PC-9 (cell line): ENCODE results near the gene UBE2E2. TPM values are rescaled to one million over a fixed set of nuclear protein-coding genes. Genes with fewer than 3 reads are reported as not detected.

Source experiments
- BruUV-seq: library from RNA; stranded (reverse); fragments of 400-500 nt; replicated peaks from 2 replicates; lab custom pipeline; 2021; lab: Mats Ljungman, UMichigan
- CTCF ChIA-PET: fragments of 300-600 bp; sonication (Branson Sonifier 250); formaldehyde crosslinking; loops from one replicate; lab custom pipeline; 2022; ENCODE audit warnings: antibody characterized with exemption; lab: Charles Lee
- POLR2A ChIA-PET: fragments of 300-600 bp; sonication (Branson Sonifier 250); formaldehyde crosslinking; loops from one replicate; lab custom pipeline; 2022; ENCODE audit warnings: antibody characterized with exemption; ENCODE audit not compliant: unreplicated experiment; lab: Charles Lee
- DNase-seq, 2 experiments: peaks; one replicate each; pipeline versions ENCODE4 v3.0.0 to v3.0.0-alpha.2; 2015 to 2022; ENCODE audit warnings: mixed read lengths in 1 of 2
- H2AFZ ChIP-seq: fragments of 200-600 bp; sonication (generic); 2 replicates; pipeline ENCODE4 v1.8.1; 2017; ENCODE audit warnings: antibody characterized with exemption
- H3F3A ChIP-seq: fragments of 200-600 bp; sonication (generic); 2 replicates; pipeline ENCODE4 v1.8.1; 2017; ENCODE audit warnings: antibody characterized with exemption, mild to moderate bottlenecking, low read depth; ENCODE audit not compliant: insufficient read depth
- H3K27ac ChIP-seq: fragments of 200-600 bp; sonication (generic); 2 replicates; pipeline ENCODE4 v1.6.1; 2016; ENCODE audit warnings: mixed run types
- H3K27me3 ChIP-seq: fragments of 200-600 bp; sonication (generic); 2 replicates; pipeline ENCODE4 v1.6.1; 2016; ENCODE audit warnings: low read depth, mixed run types; ENCODE audit not compliant: insufficient read depth
- H3K36me3 ChIP-seq: fragments of 200-600 bp; sonication (generic); 2 replicates; pipeline ENCODE4 v1.6.1; 2016; ENCODE audit warnings: low read depth, mixed run types
- H3K4me1 ChIP-seq: fragments of 200-600 bp; sonication (generic); replicated peaks from 2 replicates; pipeline ENCODE4 v1.6.1; 2016; ENCODE audit warnings: mixed run types; ENCODE audit not compliant: insufficient read depth
- H3K4me2 ChIP-seq: fragments of 200-600 bp; sonication (generic); 2 replicates; pipeline ENCODE4 v1.6.1; 2017; ENCODE audit warnings: mixed run types
- H3K4me3 ChIP-seq: fragments of 200-600 bp; sonication (generic); 2 replicates; pipeline ENCODE4 v1.6.1; 2016; ENCODE audit warnings: mixed run types
- H3K79me2 ChIP-seq: fragments of 200-600 bp; sonication (generic); 2 replicates; pipeline ENCODE4 v1.6.1; 2017; ENCODE audit warnings: low read depth, mixed run types
- H3K9me2 ChIP-seq: fragments of 200-600 bp; sonication (generic); 2 replicates; pipeline ENCODE4 v1.8.1; 2017; ENCODE audit warnings: mild to moderate bottlenecking; ENCODE audit not compliant: insufficient read depth
- H3K9me3 ChIP-seq: fragments of 200-600 bp; sonication (generic); 2 replicates; pipeline ENCODE4 v1.8.1; 2016; ENCODE audit warnings: low read depth; ENCODE audit not compliant: insufficient read depth
- H4K20me1 ChIP-seq: fragments of 200-600 bp; sonication (generic); 2 replicates; pipeline ENCODE4 v1.8.1; 2017; ENCODE audit not compliant: insufficient read depth
- EZH2 ChIP-seq: fragments of 200-600 bp; sonication (generic); IDR thresholded peaks from 2 replicates; pipeline ENCODE4 v1.8.0; 2017; ENCODE audit warnings: antibody characterized with exemption, low read depth
- intact Hi-C: fragments of 100-400 bp; cut with micrococcal nuclease; formaldehyde crosslinking; loops from one replicate; pipeline ENCODE4 v1.10.0; 2022; ENCODE audit not compliant: unreplicated experiment
- total RNA-seq: library from RNA; stranded (reverse); gene quantifications from 2 replicates; pipeline ENCODE4 v1.2.3, GENCODE V29; 2021
- TF ChIP-seq, protein P1 (sequence below): fragments of 200-600 bp; sonication (generic); conservative IDR thresholded peaks from 2 replicates; pipeline ENCODE4 v1.6.1; 2017; ENCODE audit warnings: mixed run types, antibody characterized with exemption, mild to moderate bottlenecking, moderate library complexity

The UBE2E2 gene
- total RNA-seq, 1 experiment from 2014 or later, result 48.7 TPM

DNA sequence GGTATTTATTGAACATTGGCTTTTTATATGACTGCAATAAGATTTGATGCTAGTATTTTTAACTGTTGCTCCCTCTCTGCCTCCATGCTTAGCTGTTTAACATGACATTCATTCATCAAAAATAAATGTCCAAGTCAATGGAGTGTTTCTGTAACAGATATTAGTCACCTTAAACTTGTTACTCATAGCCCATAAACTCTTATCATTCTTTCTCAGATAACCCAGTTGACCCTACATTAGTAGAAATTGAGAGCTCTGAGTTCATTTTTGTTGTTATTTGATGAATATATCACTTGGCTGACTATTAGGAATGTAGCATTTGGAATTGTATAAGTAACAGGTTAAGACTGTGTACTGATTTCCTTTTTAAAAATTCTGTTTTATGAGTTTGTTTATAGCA, 201.1 kb downstream of the UBE2E2 start:
- H3K4me1 ChIP-seq, result peaks cover 32% of the 10 kb centered on the region
- ChIA-PET POLR2A (interaction anchor here (0.6 kb wide), 1 partner anchor 503 kb away, joined by 4 read pairs; no protein-coding TSS in a partner anchor), CTCF (no interaction called here)
- H3K79me2 ChIP-seq, result peaks cover 15% of the 10 kb centered on the region; the same call in 1 of the 2 replicates
- peak in 1 of 2 experiments; percentile 53 for DNase-seq
- H3K9me2 ChIP-seq, result no peaks in the 10 kb centered on the region
- peaks cover 6% of the 10 kb centered on the region; the same call in 1 of the 2 replicates for H3F3A ChIP-seq
- no TSS peak for BruUV-seq
- H3K27ac ChIP-seq, result no peak overlapping the region
- no peaks in the 10 kb centered on the region for H4K20me1 ChIP-seq
- no peak overlapping the region for H2AFZ ChIP-seq
- H3K36me3 ChIP-seq, result no peaks in the 10 kb centered on the region
- H3K27me3 ChIP-seq, result no peaks in the 10 kb centered on the region
- intact Hi-C loops, result loop anchor here (10.0 kb wide), 1 partner anchor 401 kb away; the partner anchor contains the start of gene UBE2E1
- no peaks in the 10 kb centered on the region for H3K9me3 ChIP-seq
- TF ChIP-seq EZH2, result no peak
- TF ChIP-seq, protein P1, sequence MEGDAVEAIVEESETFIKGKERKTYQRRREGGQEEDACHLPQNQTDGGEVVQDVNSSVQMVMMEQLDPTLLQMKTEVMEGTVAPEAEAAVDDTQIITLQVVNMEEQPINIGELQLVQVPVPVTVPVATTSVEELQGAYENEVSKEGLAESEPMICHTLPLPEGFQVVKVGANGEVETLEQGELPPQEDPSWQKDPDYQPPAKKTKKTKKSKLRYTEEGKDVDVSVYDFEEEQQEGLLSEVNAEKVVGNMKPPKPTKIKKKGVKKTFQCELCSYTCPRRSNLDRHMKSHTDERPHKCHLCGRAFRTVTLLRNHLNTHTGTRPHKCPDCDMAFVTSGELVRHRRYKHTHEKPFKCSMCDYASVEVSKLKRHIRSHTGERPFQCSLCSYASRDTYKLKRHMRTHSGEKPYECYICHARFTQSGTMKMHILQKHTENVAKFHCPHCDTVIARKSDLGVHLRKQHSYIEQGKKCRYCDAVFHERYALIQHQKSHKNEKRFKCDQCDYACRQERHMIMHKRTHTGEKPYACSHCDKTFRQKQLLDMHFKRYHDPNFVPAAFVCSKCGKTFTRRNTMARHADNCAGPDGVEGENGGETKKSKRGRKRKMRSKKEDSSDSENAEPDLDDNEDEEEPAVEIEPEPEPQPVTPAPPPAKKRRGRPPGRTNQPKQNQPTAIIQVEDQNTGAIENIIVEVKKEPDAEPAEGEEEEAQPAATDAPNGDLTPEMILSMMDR, result no peak
- H3K4me2 ChIP-seq, result no peak overlapping the region
- H3K4me3 ChIP-seq, result no peak overlapping the region

DNA sequence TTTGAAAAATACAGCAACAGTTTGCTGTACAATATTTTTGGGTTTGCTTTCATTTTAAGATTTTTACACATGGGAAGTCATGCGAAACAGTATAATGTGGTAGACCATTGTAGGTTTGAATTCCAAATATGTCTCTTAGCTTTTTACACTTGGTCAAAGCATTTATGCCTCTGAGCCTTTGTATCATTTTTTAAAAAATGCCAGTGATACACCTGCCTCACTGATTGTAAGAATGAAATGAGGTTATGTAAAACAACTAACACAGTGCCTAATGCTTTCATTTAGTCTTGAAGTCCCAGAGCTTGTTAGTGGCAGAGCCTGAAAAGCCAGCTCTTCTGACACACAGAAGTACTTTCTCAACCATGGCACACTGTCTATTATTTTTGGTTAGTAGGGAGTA, 202.0 kb downstream of the UBE2E2 start:
- no peaks in the 10 kb centered on the region for H3K27me3 ChIP-seq

DNA sequence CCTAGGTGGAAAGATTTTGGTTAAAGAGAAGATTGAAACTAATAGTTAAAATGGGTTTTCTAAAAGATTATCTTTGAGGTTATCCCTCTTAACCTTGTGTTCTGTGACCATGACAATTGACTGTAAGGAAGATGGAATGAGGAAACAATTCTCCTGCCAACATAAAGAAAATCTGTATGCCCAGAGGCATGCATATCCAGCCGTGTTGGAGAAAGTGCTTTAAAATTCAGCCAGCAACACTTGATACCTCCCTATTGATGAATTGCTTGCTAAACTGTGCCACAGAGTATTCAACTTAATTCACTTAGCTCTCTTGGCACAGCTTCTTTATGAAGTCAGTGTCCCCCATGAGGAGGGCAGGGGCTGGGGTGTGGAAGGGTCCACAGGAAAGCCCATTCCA, 203.5 kb downstream of the UBE2E2 start:
- BruUV-seq, result no TSS peak
- Histone ChIP-seq H3K4me1 (peaks cover 32% of the 10 kb centered on the region), H2AFZ (no peak overlapping the region), H3K79me2 (peaks cover 15% of the 10 kb centered on the region; the same call in 1 of the 2 replicates), H3K4me2 (peak overlapping the region; percentile 16; the same call in 1 of the 2 replicates), H3K36me3 (no peaks in the 10 kb centered on the region), H3K27ac (no peak overlapping the region), H3K9me2 (no peaks in the 10 kb centered on the region), H3K27me3 (no peaks in the 10 kb centered on the region), H3K4me3 (no peak overlapping the region), H3F3A (peaks cover 6% of the 10 kb centered on the region; the same call in 1 of the 2 replicates), H4K20me1 (no peaks in the 10 kb centered on the region), H3K9me3 (no peaks in the 10 kb centered on the region)
- DNase-seq, result peak; percentile 28 to 75
- ChIA-PET CTCF (no interaction called here), POLR2A (interaction anchor here (0.6 kb wide), 2 partner anchors 341 to 419 kb away, joined by 6 to 7 read pairs; no protein-coding TSS in a partner anchor)
- TF ChIP-seq, protein P1, result no peak
- TF ChIP-seq EZH2, result no peak
- intact Hi-C loops, result loop anchor here (10.0 kb wide), 1 partner anchor 398 kb away; the partner anchor contains the start of gene UBE2E1

More for the DNA sequence above, 202.0 kb downstream of the UBE2E2 start:
- no peak overlapping the region for H3K27ac ChIP-seq
- peak in 1 of 2 experiments; percentile 38 for DNase-seq
- POLR2A ChIA-PET, result no interaction called here
- no peaks in the 10 kb centered on the region for H3K9me3 ChIP-seq
- intact Hi-C loops, result loop anchor here (10.0 kb wide), 1 partner anchor 400 kb away; the partner anchor contains the start of gene UBE2E1
- peaks cover 32% of the 10 kb centered on the region for H3K4me1 ChIP-seq
- peak overlapping the region; percentile 14; the same call in 1 of the 2 replicates for H3K4me2 ChIP-seq
- CTCF ChIA-PET, result no interaction called here
- TF ChIP-seq, protein P1, result no peak
- TF ChIP-seq EZH2, result no peak
- no peaks in the 10 kb centered on the region for H3K36me3 ChIP-seq
- no peak overlapping the region for H2AFZ ChIP-seq
- H3K9me2 ChIP-seq, result no peaks in the 10 kb centered on the region
- H3K4me3 ChIP-seq, result no peak overlapping the region
- BruUV-seq, result no TSS peak
- H3K79me2 ChIP-seq, result peaks cover 15% of the 10 kb centered on the region; the same call in 1 of the 2 replicates
- peaks cover 6% of the 10 kb centered on the region; the same call in 1 of the 2 replicates for H3F3A ChIP-seq
- no peaks in the 10 kb centered on the region for H4K20me1 ChIP-seq
